Left renal pelvis (tissue), 4 donors: Measurements from ENCODE around the gene CXCL12. TPM values are rescaled to one million over a fixed set of nuclear protein-coding genes. Genes with fewer than 3 reads are reported as not detected.

Source experiments
- DNase-seq, 4 donors: peaks; one replicate each; pipeline ENCODE4 v3.0.0-alpha.2; 2013; ENCODE audit warnings: low read depth in 4 of 4, low spot score in 3 of 4
- polyA plus RNA-seq, 4 donors: library from polyadenylated mRNA; unstranded; fragments of 120-200 nt; gene quantifications; one replicate each; pipeline ENCODE4 v1.2.1, GENCODE V29; 2013; ENCODE audit not compliant: insufficient read length in 4 of 4

The CXCL12 gene
- polyA plus RNA-seq = 100 to 1,000 TPM; 387 to 730 (median 480) TPM

DNA sequence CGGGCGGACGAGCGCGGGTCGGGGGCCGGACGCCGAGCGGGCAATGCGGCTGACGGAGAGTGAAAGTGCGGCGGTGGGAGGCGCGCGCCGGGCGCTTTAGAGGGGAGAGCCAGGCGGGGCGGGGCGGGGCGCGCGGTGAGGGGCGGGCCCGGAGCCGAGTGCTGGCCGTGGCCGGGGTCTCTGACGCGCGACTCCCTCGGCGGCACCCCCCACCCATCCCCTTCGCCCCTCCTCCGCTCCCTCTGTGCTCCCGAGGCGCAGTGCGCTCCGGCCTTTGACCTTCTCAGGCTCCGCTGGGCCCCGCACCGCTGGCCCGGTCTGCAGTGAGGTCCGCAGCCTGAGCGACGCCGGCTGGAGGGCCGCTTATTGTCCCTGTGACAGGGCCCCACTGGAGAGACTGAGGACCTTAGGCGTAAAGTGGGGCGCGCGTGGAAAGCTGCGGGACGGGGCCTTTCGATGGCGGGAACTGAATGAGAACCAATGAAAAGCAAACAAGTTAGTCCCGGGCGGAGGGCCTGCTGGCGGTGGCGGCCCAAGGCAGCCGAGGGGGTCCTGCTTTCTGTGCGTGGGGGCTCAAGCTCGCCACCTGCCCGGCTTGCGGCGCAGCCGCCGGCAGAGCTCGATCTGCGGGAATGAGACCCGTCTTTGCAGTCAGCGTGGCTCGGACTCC lies at the start of gene CXCL12:
Gene CXCL12, minus strand, starts transcription at position 72 of the 670 bp plus-strand sequence. CDS start 92 bp downstream, outside the sequence.
- no peak for DNase-seq

DNA sequence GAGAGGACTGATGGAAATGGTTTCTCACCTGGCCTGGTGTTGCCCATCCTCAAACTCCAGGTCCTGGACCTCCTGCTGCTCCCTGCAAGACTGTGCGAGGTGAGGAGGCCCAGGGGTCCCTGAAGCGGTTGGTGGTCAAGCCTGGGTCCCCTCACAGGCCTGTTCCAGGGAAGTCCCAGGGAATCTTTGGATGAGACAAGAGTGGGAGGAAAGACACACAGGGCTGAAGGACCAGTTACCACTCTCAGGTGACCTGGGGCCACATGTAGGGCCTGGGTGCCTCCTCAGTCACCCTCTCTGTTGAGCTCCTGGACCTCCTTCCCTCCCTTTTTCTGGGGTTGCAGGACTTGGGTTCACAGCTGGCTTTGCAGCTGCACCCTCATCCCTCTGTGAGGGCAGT lies 42.6 kb upstream of the CXCL12 start:
- DNase-seq = no peak

DNA sequence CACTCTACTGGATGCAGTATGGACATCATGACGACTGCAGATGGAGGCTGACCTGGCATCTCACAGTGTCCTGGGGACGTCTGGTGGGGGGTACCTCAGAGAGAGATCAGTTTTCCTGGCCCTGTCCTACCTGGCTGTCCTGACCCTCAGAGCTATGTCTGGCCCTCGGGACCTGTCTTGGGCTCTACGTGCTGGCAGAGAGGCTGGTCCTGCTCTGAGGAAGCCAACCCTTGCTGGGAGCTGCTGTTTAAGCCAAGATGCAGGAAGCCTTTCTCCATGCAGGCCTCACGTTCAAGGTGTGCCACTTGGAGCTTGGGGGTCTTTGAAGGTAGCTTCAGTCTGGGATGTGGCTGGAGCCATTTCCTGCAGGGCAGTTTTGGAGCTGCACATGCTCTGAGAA lies 42.1 kb upstream of the CXCL12 start:
- no peak for DNase-seq

DNA sequence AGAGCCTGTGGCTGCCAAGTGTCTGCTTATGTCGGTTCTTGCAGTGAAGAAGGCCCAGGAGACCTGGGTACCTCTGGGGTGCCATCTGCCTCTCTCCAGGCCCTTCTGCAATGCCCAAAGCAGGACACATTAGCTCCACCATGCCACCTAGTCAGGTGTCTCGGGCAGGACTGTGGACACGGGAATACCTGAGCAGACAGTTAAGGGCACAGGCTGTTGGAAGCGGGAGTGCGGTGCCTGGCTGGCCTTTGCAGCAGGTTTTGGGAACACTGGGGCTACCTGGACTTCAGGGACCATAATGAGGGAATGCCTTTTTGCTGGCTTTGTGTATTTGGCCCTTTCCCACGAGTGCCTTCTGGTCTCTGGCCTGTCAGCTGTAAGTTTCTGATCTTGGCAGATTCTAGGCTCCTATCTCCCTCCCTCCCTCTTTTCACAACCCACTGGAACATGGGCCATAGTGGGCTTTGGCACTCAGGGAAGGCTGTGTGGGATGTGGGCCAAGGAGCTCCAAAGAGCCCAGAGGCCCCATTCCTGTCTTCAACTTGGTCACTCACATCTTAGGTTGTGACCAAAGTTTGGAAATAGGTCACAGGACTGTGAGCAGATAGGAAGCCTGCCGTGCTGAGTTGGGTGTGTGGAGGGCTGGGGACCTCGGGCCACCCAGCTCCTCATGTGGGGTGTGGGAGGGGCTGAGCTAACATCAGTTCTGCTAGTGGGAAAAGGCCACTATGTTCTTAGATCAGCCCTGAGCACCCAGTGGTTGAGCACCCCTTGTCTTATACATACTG lies 41.5 kb upstream of the CXCL12 start:
- no peak for DNase-seq

DNA sequence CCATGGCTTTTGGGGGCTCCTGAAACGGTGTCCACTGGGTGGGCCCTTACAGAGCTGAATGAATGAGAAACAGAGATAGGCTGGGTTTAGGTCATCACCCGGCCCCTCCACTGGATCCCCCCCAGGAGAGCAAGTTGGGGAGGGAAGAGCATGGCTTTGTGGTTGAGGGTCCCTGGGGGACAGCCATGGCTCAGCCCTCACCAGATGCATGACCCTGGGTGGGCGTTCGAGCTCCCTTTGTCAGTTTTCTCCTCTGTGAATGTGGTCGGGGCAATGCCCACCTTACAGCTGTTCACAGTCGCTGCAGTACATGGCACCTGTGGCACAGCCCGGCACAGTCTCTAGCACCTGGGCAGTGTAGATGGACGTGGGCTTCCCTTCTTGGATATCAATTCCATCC lies 40.6 kb upstream of the CXCL12 start:
- no peak for DNase-seq

DNA sequence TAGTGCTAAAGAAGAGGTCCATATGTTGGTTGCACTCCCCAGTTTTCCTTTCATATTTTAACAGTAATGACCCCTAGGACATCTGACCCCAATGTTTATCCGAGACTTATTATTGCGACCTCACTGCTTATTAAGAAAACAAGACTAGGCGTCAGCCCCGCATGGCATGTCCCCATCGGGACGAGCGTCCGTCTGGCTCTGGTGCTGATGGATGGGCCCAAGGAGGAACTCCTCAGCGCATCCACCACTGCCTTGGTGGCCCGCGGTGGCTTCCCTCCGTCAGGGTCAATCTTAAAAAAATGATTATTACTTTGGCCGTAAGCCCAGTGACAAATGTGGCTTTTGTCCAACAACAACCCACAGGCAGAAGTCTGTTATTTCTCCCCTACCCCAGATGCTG lies 40.1 kb upstream of the CXCL12 start:
- peak in 3 of 4 donors; percentile 12 to 22 (median 19) for DNase-seq

DNA sequence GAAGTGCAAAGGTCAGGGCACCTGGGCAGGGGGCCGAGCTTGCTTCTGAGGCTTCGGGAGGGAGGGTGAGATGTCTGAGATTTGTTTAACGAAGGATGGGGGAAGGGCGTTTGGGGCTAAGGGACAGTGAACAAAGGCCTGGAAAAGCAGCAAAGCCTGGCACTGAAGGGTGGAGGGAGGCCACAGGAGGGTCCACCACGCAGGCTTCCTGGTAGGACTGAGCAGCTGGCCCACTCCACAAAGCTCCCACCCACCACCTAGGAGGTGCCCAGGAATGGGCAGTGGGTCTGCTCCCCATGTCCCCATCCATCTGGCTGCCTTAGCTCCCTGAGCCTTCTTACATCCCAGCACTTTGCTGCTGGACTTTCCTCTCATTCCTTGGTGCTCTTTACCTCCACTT lies 39.4 kb upstream of the CXCL12 start:
- no peak for DNase-seq

DNA sequence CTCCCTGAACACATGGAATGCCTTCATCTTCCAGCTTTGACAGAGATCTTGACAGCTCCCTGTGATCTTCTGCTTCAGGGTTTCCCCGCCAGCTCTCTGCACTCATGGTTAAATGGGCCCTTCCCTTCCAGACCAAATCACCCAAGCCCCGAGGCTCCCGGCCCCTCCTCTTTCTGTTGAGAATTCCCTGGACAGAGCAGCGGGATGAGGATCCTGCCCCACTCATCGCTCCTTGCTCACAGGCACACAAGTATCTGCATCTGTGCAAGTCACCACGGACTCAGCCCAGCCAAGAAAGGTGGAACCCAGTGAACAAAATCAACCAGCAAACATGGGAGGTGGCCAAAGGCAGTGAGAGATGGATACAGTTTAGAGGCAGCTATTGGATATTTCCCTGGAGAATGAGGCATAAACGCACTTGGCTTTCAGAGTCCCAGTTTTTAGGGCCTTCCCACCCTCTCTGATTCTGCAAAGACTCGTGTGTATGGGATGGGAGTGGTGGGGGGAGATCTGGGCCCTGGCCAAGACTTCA lies 37.7 kb upstream of the CXCL12 start:
- no peak for DNase-seq

DNA sequence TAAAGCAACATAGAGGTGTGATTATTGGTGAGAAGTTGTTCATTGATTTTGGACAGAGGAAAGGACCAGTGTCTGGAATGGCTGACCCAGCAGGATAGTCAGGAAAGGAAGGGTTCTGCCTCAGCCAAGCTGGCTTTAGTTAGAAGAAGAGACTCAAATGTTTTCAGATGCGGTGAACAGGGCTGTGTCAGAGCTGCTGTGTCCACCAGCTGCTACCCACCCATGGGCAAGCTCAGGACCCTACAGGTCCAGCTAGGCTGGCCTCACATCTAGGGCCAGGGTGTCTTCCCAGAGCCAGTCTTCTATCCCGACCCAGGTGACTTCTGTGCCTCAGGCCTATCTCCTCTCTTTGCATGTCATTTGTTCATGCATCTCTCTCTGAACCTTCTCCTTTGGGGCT lies 37.3 kb upstream of the CXCL12 start:
- no peak for DNase-seq

DNA sequence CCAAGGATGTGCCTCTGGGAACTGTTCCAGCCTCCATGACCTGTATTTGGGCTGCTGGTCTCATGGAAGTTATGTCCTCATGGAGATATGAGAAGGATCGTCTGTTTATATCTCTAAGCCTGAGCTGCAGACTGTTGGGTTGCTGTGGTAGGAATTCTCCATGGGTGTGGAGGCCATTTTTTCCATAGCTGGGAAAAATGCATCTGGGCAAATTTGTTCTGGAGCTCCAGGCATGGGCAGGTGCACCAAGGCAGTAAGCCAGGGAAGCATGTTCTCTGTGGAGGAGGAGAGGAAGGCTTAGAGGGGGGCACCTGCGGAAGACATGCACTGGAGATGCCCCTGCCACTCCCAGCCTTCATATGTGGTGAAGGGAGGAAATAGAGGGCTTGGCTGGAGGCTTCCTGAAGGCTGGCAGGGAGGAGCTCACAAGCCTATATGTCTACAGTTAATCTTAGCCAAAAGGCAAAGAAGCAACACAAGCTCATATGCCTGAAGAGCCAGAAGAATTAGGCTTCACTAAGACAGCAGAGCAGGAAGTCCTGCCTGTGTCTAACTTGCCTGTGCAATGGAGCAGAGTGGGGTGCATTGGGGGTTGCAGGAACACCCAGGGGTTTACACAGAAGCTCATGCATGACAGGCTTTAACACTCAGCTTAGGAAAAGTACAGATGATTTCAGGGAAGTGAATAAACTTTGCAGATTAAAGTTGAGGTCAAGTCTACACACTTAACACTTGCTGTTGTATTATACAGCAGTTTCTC lies 35.1 kb upstream of the CXCL12 start:
- DNase-seq = no peak

DNA sequence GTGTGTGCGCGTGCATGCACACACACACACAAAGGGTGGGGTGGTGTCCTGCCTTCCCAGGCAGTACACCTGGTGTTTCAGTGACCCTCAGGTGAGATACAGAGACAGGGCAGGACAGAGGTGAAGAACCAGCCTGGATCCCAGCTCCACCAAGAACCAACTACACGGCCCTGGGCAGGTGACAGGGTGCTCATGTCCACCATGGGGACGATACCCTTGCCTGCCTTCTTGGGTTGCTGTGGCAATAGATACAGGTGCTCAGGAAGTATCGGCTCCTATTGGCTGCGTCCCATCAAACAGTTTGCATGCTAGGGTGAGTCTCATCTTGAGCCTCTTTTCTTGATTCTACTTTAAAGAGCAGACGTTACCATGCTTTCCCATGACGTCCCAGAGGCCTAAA lies 33.7 kb upstream of the CXCL12 start:
- DNase-seq = no peak

DNA sequence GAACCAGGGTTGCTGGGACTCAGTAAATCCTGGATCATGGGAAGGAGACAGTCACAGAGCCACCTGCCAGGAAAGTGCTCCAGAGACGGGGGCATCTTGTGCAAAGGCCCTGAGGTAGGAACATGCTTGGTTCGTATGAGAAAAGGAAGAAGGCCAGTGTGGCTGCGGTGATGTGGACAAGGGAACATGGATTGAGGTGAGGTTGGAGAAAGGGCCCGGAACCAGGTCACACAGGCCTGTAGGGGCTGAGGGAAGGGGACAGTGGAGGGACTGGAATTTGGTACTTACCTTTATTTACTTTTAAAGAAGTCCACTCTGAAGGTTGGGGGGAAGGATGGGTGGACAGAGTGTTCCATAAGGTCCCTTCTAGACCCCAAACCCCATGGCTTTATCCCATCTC lies 32.9 kb upstream of the CXCL12 start:
- no peak for DNase-seq

DNA sequence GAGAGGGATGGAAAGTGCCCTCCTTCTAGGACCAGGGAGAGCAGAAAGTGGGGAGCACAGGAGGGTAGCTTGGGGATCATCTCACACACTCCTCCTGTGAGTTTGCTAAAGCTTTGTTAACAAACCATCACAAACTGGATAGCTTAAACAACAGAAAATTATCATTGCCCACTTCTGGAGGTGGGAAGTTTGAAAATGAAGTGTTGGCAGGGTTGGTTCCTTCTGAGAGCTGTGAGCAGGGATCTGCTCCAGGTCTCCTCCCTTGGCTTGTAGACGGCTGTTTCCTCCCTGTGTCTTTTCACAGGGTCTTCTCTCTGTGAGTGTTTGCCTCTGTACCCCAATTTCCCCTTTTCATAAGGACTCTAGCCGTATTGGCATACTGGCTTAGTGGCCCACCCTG lies 32.0 kb upstream of the CXCL12 start:
- DNase-seq = no peak

DNA sequence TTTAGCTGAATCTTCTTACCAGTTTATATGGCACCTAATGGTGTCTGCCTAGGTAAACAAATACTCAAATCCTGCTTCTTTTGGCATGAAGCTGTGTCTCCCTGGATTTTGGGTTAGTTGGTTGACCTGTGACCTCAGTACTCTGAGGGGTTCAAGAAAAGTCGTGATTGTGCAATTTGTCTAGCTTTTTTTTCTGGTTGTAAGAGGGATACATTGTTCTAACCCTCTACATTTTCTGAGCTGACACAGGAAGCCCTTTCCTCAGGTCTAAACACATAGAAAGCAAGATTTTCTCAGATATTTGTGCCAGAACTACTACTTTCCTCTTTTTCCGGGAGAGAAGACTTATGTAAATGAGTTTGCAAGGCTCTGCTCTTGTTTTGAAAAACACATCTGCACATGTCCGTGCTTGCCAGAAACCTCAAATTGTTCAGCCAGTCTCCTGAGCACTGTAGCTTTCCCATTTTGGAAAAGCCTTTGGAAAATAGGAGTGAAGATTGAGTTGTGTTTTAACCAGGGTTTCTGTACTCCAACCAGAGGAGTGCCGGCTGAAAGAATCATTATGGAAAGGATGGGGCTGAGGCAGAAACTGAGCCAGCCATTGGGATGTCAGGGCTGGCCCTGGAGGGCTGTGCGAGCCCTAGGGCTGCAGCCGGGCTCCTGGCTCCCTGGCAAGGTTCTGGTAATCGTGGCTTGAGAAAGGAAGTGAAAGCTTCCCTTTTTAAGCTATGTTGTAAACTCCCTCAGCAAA lies 31.3 kb upstream of the CXCL12 start:
- DNase-seq = no peak

DNA sequence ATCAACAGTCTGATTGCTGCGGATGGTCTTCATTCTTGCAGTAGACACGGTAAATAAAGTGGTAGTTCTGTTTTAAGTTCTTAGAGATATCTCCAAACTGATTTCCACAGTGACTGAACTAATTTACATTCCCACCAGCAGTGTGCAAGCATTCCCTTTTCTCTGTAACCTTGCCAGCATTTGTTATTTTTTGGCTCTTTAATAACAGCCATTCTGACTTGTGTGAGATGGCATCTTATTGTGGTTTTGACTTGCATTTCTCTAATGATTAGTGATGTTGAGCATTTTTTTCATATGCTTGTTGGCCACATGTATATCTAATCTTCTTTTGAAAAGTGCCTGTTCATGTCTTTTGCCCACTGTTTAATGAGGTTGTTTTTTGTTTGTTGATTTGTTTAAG lies 30.2 kb upstream of the CXCL12 start:
- DNase-seq = no peak

DNA sequence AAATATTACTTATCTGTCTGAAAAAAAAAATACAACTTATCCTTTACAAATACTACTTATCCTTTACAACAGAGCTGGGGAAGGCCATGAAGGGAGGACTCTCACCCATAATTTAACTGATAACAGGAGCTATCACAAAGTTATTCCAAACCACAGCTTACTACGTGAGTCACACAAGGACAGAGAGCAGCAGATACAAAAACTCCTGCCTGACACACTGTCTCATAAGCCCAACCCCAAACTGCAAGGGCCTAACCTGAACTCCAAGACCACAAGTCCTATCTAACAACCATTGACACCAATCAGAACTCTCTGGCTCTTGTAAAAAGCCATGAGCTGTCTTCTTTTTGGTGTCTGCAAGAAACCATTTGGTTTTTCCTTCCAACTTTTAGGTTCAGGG lies 28.5 kb upstream of the CXCL12 start:
- DNase-seq = no peak

DNA sequence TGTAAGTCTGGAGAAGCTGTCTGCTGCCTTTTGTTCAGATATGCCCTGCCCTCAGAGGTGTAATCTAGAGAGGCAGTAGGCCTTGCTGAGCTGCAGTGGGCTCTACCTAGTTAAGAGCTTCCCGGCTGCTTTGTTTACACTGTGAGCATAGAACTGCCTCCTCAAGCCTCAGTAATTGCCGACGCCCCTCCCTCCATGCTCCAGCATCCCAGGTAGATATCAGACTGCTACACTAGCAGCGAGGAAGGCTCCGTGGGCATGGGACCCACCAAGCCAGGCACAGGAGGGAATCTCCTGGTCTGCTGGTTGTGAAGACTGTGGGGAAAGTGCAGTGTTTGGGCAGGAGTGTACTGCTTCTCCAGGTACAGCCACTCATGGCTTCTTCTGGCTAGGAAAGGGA lies 26.4 kb upstream of the CXCL12 start:
- DNase-seq = no peak

DNA sequence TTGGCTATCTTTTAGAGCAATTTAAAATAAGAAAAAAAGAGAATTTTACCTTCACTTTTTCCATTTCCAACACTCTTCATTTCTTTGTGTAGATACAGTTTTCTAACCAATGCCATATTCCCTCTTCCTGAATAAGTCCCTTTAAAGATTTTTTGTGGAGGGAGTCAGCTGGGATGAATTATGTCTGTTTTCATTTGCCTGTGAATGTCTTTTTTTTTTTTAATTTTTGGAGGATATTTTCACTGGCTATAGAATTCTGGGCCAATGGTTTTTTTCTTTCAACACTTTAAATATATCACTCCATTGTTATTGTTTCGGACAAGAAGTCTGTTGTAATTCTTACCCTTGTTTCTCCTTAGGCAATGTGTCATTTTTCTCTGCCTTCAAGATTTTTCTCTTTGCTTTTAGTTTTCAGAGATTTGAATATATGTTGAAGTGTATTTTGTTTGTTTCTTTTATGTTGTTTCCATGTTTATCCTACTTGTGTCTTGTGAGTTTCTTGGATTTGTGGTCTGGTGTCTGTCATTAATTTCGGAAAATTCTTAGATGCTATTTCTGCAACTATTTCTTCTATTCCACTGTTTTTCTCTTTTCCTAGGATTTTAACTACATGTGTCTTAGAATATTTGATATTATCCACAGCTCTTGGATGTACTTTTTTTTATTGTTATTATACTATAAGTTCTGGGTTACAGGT lies 20.0 kb upstream of the CXCL12 start:
- no peak for DNase-seq

DNA sequence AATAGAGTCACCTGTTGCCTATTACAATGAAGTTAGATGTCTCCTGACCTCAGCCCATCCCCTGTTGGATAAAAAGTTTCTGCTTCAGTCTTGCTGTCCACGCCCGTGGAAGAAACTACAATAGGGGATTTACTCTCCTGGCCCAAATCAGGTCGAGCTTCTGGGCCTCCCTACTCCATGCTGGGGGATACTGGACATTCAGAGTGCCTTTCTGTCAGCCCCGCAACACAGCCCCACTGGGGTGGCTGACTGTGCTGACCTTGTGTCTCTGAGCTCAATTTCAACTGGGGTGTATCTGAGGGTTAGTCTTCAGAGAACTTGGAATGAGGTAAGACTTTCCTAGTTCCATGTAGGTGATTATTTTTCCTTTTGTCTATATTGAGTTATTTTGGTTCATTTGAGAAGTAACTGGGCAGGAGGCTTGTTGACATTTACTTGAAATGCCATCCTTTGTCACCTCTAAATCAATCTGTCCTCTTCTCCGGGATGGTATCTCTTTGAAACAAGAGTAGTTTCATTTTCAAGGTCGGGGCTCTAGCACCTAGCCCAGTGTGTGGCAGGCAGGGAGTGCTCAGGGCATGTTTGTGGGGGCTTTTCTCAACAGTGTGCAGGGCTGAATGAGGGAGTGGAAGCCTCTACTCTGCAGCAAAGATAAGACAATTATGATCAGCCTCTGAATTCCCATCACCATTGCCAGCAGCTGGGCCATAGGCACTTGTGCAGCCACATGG lies 17.7 kb upstream of the CXCL12 start:
- no peak for DNase-seq
